WTC11 (cell line): ENCODE measurements around the gene MRPL14. TPM values are rescaled to one million over a fixed set of nuclear protein-coding genes. Genes with fewer than 3 reads are reported as not detected.
A peak's percentile ranks its signal among the peaks of the same experiment; 100 is the strongest.

Experiments used
- ATF6 ChIP-seq: sonication (generic); formaldehyde crosslinking; IDR thresholded peaks from 2 replicates; pipeline ENCODE4 v1.8.1; 2023; ENCODE audit warnings: mild to moderate bottlenecking, missing genetic modification reagents
- FOXJ3 ChIP-seq: sonication (generic); formaldehyde crosslinking; IDR thresholded peaks from 2 replicates; pipeline ENCODE4 v1.9.0; 2021; ENCODE audit warnings: missing genetic modification reagents, mild to moderate bottlenecking, borderline replicate concordance
- FOXK1 ChIP-seq: sonication (generic); formaldehyde crosslinking; IDR thresholded peaks from 2 replicates; pipeline ENCODE4 v1.8.0; 2022; ENCODE audit warnings: mild to moderate bottlenecking, moderate library complexity, missing genetic modification reagents
- FOXP4 ChIP-seq: sonication (generic); formaldehyde crosslinking; IDR thresholded peaks from 2 replicates; pipeline ENCODE4 v1.8.0; 2022; ENCODE audit warnings: mild to moderate bottlenecking, missing genetic modification reagents
- IRF1 ChIP-seq: sonication (generic); formaldehyde crosslinking; IDR thresholded peaks from 2 replicates; pipeline ENCODE4 v1.8.0; 2023; ENCODE audit warnings: missing genetic modification reagents
- JUN ChIP-seq: sonication (generic); formaldehyde crosslinking; IDR thresholded peaks from 2 replicates; pipeline ENCODE4 v1.8.0; 2023; ENCODE audit warnings: mild to moderate bottlenecking, missing genetic modification reagents
- MAX ChIP-seq: sonication (generic); formaldehyde crosslinking; IDR thresholded peaks from 2 replicates; pipeline ENCODE4 v1.8.0; 2022; ENCODE audit warnings: mild to moderate bottlenecking, missing genetic modification reagents
- PREB ChIP-seq: sonication (generic); formaldehyde crosslinking; IDR thresholded peaks from 2 replicates; pipeline ENCODE4 v1.8.1; 2022; ENCODE audit warnings: mild to moderate bottlenecking, missing genetic modification reagents, moderate library complexity, borderline replicate concordance
- RELA ChIP-seq: sonication (generic); formaldehyde crosslinking; IDR thresholded peaks from 2 replicates; pipeline ENCODE4 v1.8.1; 2022; ENCODE audit warnings: missing genetic modification reagents, mild to moderate bottlenecking, borderline replicate concordance
- SOX15 ChIP-seq: fragments of 250-450 bp; sonication (Bioruptor Pico); IDR thresholded peaks from 2 replicates; pipeline ENCODE4 v1.9.0; 2021; ENCODE audit warnings: mild to moderate bottlenecking
- TEAD1 ChIP-seq: sonication (generic); formaldehyde crosslinking; IDR thresholded peaks from 2 replicates; pipeline ENCODE4 v1.8.0; 2022; ENCODE audit warnings: mild to moderate bottlenecking, missing genetic modification reagents
- USF1 ChIP-seq: sonication (generic); formaldehyde crosslinking; IDR thresholded peaks from 2 replicates; pipeline ENCODE4 v1.8.0; 2022; ENCODE audit warnings: mild to moderate bottlenecking, missing genetic modification reagents
- ZMAT4 ChIP-seq: fragments of 250-450 bp; sonication (Bioruptor Pico); IDR thresholded peaks from 2 replicates; pipeline ENCODE4 v1.9.0; 2021; ENCODE audit warnings: mild to moderate bottlenecking
- ZNF263 ChIP-seq: sonication (generic); formaldehyde crosslinking; IDR thresholded peaks from 2 replicates; pipeline ENCODE4 v1.8.1; 2022; ENCODE audit warnings: low read depth, mild to moderate bottlenecking, moderate library complexity, missing genetic modification reagents
- ZNF281 ChIP-seq: sonication (generic); formaldehyde crosslinking; IDR thresholded peaks from 2 replicates; pipeline ENCODE4 v1.8.0; 2023; ENCODE audit warnings: mild to moderate bottlenecking, missing genetic modification reagents
- ZNF423 ChIP-seq: fragments of 250-450 bp; sonication (Bioruptor Pico); IDR thresholded peaks from 2 replicates; pipeline ENCODE4 v2.1.2; 2022; ENCODE audit warnings: mild to moderate bottlenecking, moderate library complexity
- ZNF671 ChIP-seq: fragments of 250-450 bp; sonication (Bioruptor Pico); IDR thresholded peaks from 2 replicates; pipeline ENCODE4 v1.8.0; 2021; ENCODE audit warnings: mild to moderate bottlenecking
- total RNA-seq: library from RNA; stranded (reverse); gene quantifications from 3 replicates; pipeline ENCODE4 v1.2.3, GENCODE V29; 2021

The MRPL14 gene
- total RNA-seq, 1 experiment from 2014 or later: 74.2 TPM

GRCh38 chr6:44128020-44128917 is 1.0 kb upstream of the MRPL14 start (continued):
- TF ChIP-seq FOXP4 (peak; percentile 9; the same call in 1 of the 2 replicates), ZNF263 (CRISPR knock-in tag) (no peak), FOXK1 (no peak), ZNF281 (no peak), FOXJ3 (CRISPR knock-in tag) (no peak), TEAD1 (CRISPR knock-in tag) (peak; percentile 15; the same call in 1 of the 2 replicates), ZNF423 (CRISPR knock-in tag) (peak; percentile 67), PREB (CRISPR knock-in tag) (no peak), JUN (no peak), IRF1 (CRISPR knock-in tag) (no peak), MAX (CRISPR knock-in tag) (peak; percentile 45; the same call in 1 of the 2 replicates), ZNF671 (CRISPR knock-in tag) (no peak), USF1 (0 out of 2 replicates have a peak, but pooled peaks have one; percentile 29), ZMAT4 (CRISPR knock-in tag) (no peak), RELA (CRISPR knock-in tag) (no peak), ATF6 (CRISPR knock-in tag) (no peak), SOX15 (CRISPR knock-in tag) (no peak)
